Activated gamma-delta T cell (primary cell): ENCODE results near the gene CYP26B1.

ENCODE experiments used
- DNase-seq: peaks from one replicate; lab custom pipeline; 2025; lab: John Stamatoyannopoulos, UW

CYP26B1 gene

GRCh38 chr2:72129681-72130340 lies 17.9 kb downstream of the CYP26B1 start:
- DNase-seq, result no peak

- DNase-seq, result no peak
Measured at GRCh38 chr2:72128843-72129227, 18.8 kb downstream of the CYP26B1 start.

- no peak for DNase-seq
Measured at GRCh38 chr2:72128059-72128842, 19.4 kb downstream of the CYP26B1 start.

- no peak for DNase-seq
Measured at GRCh38 chr2:72127401-72128058, 20.1 kb downstream of the CYP26B1 start.

GRCh38 chr2:72126186-72127100 lies 21.2 kb downstream of the CYP26B1 start:
- DNase-seq, result no peak

- DNase-seq, result no peak
Measured at GRCh38 chr2:72124376-72124775, 23.3 kb downstream of the CYP26B1 start.

- DNase-seq, result no peak
Measured at GRCh38 chr2:72121153-72121552, 26.5 kb downstream of the CYP26B1 start.

GRCh38 chr2:72118951-72119350 lies 28.7 kb downstream of the CYP26B1 start:
- DNase-seq, result no peak

GRCh38 chr2:72118386-72118785 lies 29.3 kb downstream of the CYP26B1 start:
- DNase-seq, result no peak

- DNase-seq, result no peak
Measured at GRCh38 chr2:72117718-72118117, 29.9 kb downstream of the CYP26B1 start.

- DNase-seq, result no peak
Measured at GRCh38 chr2:72117029-72117428, 30.6 kb downstream of the CYP26B1 start.

GRCh38 chr2:72116081-72116533 lies 31.6 kb downstream of the CYP26B1 start:
- no peak for DNase-seq

- no peak for DNase-seq
Measured at GRCh38 chr2:72115110-72116080, 32.3 kb downstream of the CYP26B1 start.

- DNase-seq, result no peak
Measured at GRCh38 chr2:72114693-72115051, 33.0 kb downstream of the CYP26B1 start.

- DNase-seq, result no peak
Measured at GRCh38 chr2:72113847-72114692, 33.6 kb downstream of the CYP26B1 start.

GRCh38 chr2:72112981-72113846 lies 34.4 kb downstream of the CYP26B1 start:
- DNase-seq, result no peak

GRCh38 chr2:72112401-72112800 lies 35.3 kb downstream of the CYP26B1 start:
- no peak for DNase-seq

- DNase-seq, result no peak
Measured at GRCh38 chr2:72111061-72111460, 36.6 kb downstream of the CYP26B1 start.

GRCh38 chr2:72109904-72110303 lies 37.8 kb downstream of the CYP26B1 start:
- no peak for DNase-seq
